GM19043 (cell line): ENCODE data around the gene OR5AS1.
"Not testable (repeated sequence)": the region's sequence is repeated elsewhere in the genome, so short reads cannot be mapped to it uniquely, and the experiment has no call there.

Experiments used
- ATAC-seq: cut with Tn5 transposase; IDR thresholded peaks from one replicate; pipeline ENCODE4 v1.9.1; 2021; ENCODE audit warnings: low read depth; ENCODE audit not compliant: unreplicated experiment

OR5AS1 gene

DNA sequence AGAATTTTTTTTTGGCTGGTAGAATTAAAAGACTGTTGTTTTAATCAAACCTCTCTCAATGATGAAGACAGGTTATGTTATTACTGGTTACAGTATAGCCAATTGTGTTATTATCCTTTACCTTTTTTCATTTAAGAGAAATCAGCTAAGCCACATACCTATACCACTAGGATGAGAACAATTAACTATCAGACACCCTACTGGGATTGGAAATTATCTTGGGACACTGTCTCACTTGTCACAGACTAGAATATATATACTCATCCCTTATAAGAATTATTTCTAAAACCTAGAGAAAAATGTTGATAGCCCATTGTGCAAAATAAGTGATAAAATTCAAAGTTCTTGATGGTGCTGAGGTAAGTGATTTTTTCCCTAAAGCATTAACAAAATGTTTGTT, at the start of gene OR5AS1:
Gene OR5AS1, plus strand, starts transcription at position 301 of the 400 bp plus-strand sequence. CDS start 2,765 bp downstream, outside the sequence.
- no peak for ATAC-seq

DNA sequence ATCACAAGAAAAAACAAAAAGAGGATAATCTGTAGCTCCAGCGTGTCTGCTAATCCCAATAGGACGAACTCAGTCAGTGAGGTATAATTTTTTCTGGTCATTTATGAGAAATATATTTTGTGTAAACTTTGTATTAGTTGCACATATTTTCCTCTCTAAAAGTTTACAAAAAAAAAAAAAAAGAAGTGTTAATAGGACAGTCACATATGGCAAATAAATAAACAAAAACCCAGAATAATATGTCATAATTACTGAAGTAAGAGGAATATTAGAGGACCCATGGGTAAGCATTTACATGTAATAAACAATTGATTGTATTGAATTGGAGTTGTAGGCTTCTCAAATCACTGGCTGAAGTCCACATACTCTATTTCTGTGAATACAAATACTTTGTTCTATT, 32.9 kb upstream of the OR5AS1 start, which contains the start of gene OR5F1:
Gene OR5F1, minus strand, starts transcription at position 101 of the 400 bp plus-strand sequence. Its CDS starts 0 bp downstream, at position 101.
- no peak for ATAC-seq

DNA sequence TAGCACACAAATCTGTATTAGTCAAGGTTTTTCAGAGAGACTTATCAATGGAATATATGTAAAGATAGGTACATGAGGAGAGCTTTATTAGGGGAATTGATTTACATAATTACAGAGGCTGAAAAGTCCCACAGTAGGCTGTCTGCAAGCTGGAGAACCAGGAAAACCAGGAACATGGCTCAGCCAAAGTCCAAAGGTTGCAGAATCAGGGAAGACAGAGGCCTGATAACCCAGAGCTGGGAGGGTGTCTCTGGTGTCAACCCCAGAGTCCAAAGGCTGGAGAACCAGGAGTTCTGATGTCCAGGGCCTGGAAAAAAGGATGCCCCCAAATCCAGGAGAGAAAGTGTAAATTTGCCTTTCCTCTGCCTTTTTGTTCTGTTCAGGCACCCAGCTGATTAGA, 16.7 kb upstream of the OR5AS1 start:
- no peak for ATAC-seq

DNA sequence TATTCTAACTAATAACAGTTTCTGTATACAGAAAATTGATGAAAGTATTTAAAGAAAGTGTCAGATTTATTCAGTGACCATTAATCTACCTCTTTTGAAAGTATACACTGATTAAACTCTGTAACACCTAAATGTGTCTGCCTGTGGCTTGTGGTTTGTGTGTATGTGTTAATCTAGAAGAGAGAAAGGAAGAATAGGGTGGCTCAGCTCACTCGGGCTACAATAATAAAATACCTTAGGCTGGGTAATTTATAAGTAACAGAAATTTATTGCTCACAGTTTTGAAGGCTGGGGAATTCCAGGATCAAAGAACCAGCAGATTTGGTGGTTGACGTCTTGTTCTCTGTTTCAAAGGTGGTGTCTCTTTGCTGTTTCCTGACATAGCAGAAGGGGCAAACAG, 13.6 kb upstream of the OR5AS1 start:
- no peak for ATAC-seq

DNA sequence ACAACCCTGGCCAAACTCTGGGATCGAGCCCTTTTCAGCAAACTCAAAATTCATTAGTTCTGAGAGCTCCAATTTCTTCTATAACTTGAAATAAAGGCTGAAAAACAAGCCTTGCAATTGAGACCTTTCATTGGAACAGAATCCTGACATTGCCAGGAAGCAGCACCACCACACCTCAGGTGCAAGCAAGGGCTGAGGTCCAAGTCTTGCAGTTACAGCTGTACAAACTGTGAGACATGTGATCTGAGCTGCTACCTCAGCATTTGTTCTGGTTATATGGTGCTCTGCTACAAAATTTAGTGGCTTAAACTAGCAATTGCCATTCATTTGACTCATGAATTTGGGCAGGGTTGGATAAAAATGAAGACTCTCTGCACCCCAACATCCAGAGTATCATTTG, 18.1 kb downstream of the OR5AS1 start:
- ATAC-seq, result no peak

GRCh38 chr11:56048480-56048879, 21.0 kb downstream of the OR5AS1 start:
- ATAC-seq, result no peak

DNA sequence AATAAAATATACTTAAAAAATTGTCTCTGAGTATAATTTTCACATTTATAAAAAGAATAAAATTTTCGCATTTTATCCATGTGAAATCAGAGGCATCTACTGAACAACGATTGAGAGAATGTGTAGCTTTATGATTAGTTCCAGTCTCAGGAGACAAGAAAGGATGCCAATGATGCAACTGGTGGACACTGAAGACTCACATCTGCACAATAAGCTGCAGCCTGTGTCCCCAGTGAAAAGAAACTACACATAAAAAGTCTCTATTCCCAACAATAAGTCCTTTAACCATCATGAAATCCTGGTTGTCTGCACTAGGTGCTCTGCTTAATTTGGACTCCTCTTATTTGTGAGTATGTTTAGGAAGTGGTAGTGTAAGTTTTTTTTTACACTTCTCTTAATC, 22.0 kb downstream of the OR5AS1 start:
- no peak for ATAC-seq

DNA sequence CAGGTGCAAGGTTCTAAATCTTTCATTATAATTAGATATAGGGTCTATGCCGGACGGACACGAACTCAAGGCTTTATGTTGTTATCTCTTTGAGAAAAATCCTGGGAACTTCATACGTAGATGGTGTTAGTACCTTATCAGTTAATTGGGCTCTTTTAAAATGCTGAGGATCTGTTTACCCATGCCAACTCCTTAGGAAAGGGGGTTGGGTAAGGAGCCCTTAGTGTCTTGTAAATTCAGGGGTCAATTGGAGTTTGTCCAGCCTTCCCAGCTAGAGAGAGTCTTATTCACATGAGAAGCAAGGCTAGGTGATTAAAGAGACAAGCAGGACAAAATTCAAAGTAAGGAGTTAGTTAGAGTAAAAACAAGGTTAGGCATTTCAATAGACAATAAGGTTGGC, 28.9 kb downstream of the OR5AS1 start:
- not testable (repeated sequence) for ATAC-seq

DNA sequence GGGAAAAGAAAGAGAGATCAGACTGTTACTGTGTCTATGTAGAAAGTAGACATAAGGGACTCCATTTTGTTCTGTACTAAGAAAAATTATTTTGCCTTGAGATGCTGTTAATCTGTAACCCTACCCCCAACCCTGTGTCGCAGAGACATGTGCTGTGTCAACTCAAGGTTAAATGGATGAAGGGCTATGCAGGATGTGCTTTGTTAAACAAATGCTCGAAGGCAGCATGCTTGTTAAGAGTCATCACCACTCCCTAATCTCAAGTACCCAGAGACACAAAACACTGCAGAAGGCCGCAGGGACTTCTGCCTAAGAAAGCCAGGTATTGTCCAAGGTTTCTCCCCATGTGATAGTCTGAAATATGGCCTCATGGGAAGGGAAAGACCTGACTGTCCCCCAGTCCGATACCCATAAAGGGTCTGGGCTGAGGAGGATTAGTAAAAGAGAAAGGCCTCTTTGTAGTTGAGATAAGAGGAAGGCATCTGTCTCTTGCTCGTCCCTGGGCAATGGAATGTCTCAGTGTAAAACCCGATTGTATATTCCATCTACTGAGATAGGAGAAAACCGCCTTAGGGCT, 30.3 kb downstream of the OR5AS1 start:
- ATAC-seq, result not testable (repeated sequence)

- ATAC-seq, result not testable (repeated sequence)
These were observed 30.9 kb downstream of the OR5AS1 start for GRCh38 chr11:56058260-56058780.

GRCh38 chr11:56066980-56067379, 39.5 kb downstream of the OR5AS1 start:
- ATAC-seq, result no peak
